Activated CD4-positive, alpha-beta T cell treated with anti-CD3 and anti-CD28 coated beads, Interleukin-2, amount 50 U/mL, for 4 hours (primary cell): Measurements from ENCODE around the gene SRGAP1.
"Not testable (repeated sequence)": the region's sequence is repeated elsewhere in the genome, so short reads cannot be mapped to it uniquely, and the experiment has no call there.

ENCODE experiments used
- DNase-seq, 2 experiments: peaks; one replicate each; pipeline ENCODE4 v3.0.0-alpha.2; 2020

The SRGAP1 gene

DNA sequence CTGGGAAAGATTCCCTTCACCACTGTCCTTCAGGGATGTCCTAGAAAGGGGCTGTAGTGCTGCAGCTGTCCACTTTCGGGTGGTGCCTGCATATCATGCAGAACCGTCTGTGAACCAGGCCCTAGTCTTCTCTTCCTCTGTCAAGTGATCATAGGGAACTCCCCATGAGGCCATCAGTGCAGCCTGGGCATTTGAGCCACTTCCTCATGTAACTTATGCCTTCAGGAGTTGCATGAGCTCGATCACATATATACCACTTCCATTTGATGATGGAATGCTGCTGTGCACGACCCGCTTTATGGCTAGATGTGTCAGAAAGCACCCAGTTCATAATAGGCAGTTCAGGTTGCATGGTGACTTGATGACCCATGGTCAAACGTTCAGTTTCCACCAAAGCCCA, 287.0 kb downstream of the SRGAP1 start:
- not testable (repeated sequence) for DNase-seq

DNA sequence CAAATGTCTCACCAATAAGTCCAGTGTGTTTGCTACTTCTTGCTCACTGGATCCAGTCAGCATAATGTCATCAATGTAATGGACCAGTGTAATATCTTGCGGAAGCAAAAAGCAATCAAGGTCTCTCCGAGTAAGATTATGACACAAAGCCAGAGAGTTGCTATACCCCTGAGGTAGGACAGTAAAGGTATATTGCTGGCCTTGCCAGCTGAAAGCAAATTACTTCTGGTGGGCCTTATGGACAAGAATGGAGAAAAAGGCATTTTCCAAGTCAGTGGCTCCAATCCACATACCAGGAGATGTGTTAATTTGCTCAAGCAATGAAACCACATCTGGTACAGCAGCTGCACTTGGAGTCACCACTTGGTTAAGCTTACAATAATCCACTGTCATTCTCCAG, 288.2 kb downstream of the SRGAP1 start:
- not testable (repeated sequence) for DNase-seq

DNA sequence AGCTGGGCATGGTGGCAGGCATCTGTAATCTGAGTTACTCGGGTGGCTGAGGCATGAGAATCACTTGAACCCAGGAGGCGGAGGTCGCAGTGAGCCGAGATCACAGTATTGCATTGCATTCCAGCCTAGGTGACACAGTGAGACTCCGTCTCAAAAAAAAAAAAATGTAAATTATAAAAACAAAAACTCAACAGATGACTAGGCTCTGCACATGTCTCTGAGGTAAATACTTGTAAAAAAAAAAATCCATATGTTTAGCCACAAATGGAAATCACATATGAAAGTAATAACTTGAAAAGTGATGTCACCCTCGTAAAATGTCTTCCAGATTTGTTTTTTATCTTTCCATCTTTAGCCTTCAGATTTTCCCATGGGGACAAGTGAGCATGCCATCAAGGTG, 292.6 kb downstream of the SRGAP1 start:
- no peak for DNase-seq

GRCh38 chr12:64139021-64139420, 294.5 kb downstream of the SRGAP1 start:
- DNase-seq: no peak

DNA sequence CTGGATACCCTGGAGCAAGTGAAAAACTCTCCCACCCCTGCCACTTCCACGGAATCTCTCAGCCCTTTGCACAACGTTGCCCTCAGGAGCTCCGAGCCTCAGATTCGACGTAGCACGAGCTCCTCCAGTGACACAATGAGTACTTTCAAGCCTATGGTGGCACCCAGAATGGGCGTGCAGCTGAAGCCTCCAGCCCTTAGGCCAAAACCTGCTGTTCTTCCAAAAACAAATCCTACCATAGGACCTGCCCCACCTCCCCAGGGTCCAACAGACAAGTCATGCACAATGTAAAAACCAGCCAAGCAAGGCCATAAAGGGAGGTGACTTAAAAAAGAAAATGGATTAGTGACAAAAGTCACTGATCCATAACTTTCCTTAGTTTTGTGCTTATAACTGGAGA, 297.9 kb downstream of the SRGAP1 start:
- no peak for DNase-seq

GRCh38 chr12:64142784-64143183, 298.3 kb downstream of the SRGAP1 start:
- no peak for DNase-seq

- DNase-seq: no peak
Measured at GRCh38 chr12:64145226-64145625, 300.7 kb downstream of the SRGAP1 start.

DNA sequence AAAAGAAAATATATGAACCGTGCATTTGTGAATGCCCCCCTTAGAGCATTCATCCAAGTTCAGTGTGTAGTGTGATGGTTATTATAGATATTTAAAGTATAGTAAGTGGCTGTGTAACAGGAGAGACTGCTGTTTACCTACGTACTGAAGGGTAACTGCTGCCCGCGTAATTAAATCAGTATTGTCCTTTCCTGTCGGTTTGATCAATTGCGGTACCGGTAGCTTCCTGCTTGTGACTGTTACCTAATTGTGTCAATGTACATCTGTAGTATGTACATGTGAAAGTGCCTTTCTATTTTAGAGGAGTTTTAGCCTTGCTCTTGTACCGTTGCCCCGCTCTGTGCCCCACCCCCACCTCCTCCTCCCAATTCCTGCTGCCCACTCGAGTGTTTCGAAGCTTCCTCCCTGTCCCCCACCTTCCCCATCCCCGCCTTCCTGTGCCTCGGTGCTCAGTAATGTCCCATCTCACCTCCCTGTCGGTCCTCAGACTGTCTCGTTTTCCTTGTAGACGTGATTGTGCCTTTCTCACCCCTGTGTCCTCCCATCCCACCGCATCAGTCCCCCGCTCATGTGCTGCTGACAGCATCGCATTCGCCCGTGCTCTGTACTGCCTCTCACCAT, 302.6 kb downstream of the SRGAP1 start:
- DNase-seq: no peak

- no peak for DNase-seq
Measured at GRCh38 chr12:64147875-64148274, 303.4 kb downstream of the SRGAP1 start.

- no peak for DNase-seq
Measured at GRCh38 chr12:64154677-64155076, 310.2 kb downstream of the SRGAP1 start.

DNA sequence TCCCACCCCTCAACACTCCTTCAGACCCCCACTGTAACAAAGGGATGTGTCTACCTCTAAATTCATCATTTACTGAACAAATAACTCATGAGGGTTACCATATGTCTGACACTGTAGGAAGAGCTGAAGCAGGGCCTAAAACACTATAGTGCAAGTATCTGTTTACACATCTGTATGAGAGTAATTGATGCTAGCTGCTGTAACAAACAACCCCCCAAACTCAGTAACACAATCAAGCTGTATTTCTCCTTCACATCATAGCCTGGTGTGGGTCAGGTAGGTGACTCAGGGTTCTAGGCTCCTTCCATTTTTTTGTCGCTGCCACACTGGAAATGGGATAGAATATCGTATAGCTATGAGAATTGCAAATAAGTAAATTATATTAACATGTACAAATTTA, 312.6 kb downstream of the SRGAP1 start:
- no peak for DNase-seq

GRCh38 chr12:64160021-64160710, 315.7 kb downstream of the SRGAP1 start:
- DNase-seq: no peak

GRCh38 chr12:64160711-64161060, 316.2 kb downstream of the SRGAP1 start:
- DNase-seq: no peak

GRCh38 chr12:64166606-64167005, 322.1 kb downstream of the SRGAP1 start:
- not testable (repeated sequence) for DNase-seq

DNA sequence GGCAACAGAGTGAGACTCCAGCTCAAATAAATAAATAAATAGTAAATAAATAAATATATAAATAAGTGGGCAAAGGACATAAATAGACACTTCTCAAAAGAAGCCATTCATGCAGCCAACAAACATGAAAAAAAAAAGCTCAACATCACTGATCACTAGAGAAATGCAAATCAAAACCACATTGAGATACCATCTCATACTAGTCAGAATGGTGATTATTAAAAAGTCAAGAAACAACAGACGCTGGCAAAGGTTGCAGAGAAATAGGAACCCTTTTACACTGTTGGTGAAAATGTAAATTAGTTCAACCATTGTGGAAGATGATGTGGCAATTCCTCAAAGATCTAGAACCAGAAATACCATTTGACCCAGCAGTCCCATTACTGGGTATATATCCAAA, 322.5 kb downstream of the SRGAP1 start:
- DNase-seq: not testable (repeated sequence)

DNA sequence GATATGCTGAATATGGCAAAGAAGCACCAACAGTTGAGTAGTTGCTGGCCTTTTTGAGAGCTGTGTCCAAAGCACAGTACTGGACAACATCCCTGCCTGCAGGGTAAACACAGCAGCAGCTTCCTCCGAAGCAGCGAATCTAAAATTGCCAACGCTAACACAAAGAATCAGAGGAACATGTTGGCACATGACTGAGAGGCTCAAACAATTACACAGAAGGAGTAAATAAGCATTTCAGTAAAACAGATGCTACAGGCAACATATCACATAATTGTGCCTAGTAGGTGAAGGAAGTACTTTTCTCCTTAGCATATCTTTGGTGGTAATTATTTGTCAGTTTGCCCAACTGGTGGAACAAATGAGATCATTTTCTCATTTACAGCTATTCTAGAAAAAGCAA, 325.5 kb downstream of the SRGAP1 start:
- DNase-seq: no peak

DNA sequence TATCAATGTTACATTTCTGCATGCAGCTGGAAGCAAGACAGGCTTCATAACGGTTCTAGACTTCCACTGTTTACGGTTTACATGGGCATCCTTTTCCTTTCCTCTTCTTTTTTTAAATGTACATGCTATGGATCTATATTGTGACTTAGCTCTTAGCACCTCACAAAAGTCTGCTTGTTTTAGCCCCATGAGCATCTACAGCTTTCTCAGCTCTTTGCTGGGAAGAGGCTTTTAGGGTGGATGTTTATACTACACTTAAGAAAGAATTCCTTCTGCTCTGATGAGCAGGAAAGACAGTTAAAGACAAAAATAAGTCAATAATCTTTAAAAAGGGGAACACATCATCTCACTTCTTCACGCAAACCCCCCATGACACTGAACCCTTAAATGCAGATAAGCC, 326.2 kb downstream of the SRGAP1 start:
- no peak for DNase-seq

DNA sequence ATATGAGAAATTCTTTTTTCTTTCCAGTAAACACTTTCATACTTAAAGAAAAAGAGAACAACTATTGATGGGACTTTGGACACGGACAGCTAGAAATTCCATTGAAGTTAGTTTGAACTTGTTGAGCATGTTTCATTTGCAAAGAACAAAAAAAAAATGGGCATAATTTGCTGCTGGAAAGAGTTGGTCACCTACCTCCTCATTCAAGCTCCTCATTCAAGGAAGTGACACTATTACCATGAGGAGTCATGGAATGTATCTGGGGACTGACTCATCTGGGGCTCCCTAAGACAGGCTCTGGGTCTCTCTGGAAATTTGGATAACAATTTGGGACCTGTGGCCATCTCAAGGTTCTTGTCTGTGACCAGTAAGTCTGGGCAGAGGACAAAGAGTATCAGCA, 327.2 kb downstream of the SRGAP1 start:
- no peak for DNase-seq

DNA sequence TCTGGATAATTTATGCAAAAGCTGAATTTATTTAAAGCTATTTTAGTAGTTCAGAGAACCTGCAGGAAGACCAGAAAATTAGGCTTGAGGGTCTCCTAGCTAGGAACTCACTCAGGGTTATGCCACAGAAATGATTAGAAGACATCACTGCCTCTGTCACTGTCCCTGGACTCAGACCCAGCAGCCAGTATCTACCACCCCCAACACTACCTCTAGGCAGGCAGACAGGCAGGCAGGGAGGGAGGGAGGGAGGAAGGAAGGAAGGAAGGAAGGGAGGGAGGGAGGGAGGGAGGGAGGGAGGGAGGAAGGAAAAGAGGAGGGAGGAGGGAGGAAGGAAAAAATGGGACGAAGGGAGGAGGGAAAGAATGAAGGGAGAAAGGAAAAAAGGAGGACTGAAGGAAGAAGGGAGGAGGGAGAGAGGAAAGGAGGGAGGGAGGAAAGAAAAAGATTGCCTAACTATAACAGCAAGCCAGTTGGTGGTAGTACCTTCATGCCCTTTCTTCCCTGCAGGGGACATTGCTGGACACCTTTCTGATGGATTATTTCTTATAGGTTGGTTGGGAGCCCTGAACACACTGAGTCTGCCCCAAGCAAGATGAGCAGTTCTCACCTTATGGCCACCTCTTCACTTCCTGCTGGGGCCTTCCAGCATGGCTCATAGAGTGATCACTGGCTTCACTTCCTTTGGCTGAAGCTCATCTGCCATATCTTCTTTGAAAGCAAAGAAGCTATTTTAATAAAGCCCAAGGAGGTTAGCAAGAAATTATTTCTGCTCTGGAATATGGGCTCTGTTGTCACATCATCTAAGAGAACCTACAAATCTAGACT, 327.9 kb downstream of the SRGAP1 start:
- no peak for DNase-seq

- no peak for DNase-seq
Measured at GRCh38 chr12:64173456-64173855, 329.0 kb downstream of the SRGAP1 start.

DNA sequence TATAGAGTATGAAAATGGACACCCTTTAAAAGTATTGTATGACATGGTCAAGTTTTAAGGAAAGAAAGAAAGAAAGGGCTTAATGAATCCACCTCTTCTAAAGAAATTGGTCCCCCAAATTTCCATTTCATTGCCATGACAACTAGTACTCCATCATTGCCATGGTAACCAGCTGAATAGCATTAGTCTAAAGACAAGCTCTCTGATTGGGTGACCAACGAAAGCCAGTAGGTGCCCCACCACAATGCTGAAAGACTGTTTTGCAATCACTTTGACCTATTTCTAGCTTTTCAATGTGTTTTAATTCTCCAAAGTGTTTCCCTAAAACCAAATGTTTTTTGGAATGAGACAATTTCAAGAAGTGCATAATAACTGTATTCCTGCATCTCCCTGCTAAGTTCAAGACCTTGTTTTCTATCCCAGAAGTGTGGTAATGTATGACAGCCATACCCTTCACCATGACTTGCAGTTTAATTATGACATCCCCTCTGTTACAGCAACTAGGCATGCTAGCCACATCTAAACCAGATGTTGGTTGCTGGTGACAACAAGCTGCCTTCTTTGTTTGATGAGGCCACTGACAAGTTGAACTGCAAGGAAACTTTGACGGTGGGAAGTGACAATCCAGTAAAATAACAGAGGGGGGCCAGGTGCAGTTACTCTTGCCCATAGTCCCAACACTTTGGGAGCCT, 330.9 kb downstream of the SRGAP1 start:
- no peak for DNase-seq

DNA sequence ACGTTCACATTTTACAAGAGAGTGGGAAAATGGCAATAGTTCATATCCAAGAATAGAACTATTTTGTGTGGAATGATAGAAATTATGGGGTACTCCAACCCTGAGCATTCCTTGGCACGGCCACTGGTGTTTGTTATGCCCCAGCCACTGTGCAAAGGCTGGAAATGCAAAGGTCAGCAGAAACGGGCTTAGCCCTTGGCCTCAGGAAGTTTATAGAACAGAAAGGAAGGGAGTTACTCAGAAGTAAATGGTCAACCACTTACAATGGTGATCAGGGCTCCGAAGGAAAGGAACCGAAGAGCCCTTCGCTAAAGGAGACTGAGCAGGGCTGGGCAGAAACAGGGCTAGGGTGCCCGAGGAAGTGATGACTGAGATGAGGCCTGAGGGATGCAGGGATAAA, 332.5 kb downstream of the SRGAP1 start:
- DNase-seq: no peak

GRCh38 chr12:64178122-64178521, 333.6 kb downstream of the SRGAP1 start:
- no peak for DNase-seq

DNA sequence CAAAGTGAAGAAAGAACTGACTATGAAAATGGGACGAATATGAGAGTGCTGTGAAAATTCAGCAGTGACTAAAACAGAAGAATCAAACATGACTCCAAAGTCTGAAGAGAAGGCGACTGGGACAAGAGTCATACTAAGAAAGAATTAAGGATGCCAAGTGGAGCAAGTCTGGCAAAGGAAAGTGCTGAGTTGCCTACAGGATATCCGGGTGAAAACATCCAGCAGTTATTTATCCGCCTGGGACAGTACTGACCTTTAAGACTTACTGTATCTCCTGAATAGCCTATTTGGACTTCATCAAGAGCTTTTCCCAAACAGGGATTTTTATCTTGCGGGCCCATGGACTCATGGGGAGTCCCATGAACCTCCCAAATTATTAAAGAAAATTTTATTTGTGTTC, 336.5 kb downstream of the SRGAP1 start:
- no peak for DNase-seq
